Glomerular visceral epithelial cell (primary cell): ENCODE data around the gene ZFP62.

Source experiments
- DNase-seq: peaks from one replicate; pipeline ENCODE4 v3.0.0-alpha.2; 2016; ENCODE audit errors: extremely low spot score

The ZFP62 gene

DNA sequence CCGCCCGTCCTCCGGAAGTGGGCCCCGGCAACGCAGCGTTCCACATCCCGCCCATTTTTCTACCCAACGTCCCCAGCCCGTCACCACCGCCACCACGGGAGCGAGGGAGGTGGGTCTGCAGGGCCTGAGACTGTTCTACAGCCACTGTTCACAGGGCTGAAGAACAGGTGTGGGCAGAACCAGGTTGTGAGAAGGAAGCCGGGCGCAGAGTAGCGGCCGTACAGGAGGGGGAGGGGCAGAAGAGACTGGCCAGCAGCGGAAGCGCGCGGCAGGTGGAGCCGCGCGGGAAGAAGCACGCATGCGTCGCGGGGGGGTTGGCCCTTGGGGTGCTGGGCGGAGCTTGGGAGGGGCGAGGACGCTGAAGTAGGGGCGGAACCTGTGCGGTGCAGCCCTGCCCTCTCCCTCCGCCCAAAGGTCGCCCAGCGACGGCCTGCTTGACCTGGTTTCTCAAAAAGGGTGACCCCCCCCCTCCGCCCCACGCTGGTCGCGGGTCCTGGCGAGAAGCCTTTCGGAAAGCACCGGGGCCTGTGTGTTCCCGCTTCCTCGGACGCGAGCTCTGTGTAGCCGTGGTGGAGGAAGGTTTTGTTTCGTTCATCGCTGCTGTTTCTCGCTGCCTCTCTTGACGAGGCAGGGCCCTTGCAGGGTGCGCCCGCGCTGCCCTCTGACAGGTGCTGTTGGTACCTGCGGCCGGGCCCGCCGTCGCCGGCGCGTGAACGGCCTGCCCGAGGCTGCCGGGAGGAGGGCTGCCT, 50.7 kb downstream of the ZFP62 start:
- peak; percentile 96 for DNase-seq

DNA sequence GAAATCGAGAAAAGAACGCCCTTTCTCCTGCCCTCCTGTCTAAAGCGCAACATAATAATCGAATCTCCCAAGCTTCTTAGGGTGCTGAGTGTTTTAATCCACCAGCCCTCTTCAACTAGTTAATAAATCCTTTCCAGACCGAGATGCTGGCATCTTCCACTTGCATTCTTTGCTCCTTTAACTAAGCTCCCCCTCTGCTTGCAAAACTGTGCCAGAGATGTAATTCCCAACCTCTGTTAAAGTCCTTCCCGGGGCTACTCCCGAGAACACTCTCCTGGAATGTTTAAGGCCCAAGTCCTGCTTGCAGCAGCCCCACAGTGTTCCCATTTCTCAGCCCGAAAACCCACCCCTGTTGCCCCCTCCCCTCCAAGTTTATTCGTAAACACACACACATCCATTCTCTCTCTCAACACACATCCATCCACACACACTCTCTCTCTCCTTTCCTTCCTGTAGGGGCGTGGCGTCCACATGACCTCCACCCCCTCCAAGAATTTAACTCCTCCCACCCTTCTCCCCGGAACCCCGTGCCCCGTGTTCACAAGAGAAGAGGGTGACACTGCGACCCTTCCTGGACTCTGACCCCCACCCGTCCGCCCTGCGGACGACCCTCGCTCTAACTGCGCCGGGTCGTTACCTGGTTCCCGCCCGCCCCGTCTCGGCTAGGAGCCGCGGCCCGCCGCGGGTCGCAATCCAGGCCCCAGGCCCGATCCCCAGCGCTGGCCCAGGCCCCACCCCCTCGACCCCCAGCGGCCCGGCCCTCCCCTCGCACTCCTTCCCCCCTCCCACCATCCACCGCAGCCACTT, 51.5 kb downstream of the ZFP62 start:
- peak; percentile 95 for DNase-seq

DNA sequence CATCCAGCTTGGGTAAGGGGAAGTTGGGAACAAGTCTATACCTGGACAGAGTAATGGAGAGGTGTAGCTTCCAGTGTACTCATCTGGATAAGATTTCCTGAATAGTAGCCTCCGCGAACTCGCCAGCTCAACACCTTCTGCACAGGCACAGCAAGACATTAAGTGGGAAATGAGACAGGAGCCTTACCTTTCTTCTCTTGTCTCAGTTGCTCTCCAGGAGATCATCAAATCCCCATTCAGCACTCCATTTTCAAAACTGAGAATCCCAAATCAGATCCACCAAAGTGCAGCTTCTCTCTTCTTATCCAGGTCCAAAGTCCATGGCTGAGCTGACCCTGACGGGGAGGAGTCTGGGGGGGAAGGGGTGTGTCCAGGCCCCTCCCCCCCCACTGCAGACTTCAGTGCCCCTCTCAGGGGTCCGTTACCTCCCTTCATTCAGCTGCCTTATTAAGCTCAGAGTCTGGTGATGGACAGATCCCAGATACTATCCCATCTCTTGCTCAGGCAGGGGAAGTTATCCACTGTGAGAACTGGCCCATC, 52.5 kb downstream of the ZFP62 start:
- DNase-seq = no peak

DNA sequence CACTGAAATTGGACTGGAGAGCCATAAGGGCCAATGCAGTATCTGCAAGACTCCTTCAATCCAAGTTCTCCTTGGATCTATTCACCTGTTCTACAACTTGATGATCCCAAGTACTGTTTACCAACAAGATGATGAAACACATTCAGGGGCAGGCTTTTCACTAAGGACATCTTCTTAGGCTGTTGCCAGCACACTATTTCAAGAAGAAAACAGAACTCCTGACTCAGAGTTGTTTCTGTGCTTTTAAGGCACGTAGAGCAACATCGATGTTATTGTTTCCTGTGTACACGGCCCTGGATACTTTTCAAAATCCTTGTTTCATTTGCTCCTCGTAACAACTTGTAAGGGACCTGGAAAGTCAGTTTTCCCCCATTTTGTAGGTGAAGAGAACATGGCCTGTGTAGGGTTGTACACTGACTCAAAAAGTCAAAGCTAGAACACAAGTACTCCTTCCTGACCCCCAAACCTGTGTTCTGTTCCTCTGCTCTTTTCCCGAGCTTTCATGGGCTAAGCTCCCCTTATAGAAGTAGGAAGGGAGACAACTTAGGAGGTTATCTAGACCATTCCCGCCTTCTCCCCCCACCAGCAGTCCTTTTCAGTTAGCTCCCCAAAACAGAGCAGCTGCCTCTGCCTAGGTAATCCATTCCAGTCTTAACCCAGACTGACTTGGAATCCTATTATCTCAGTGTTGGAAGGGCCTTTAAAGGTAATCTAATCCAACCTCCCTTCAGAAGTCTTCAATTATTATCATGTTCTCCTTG, 53.2 kb downstream of the ZFP62 start:
- no peak for DNase-seq

DNA sequence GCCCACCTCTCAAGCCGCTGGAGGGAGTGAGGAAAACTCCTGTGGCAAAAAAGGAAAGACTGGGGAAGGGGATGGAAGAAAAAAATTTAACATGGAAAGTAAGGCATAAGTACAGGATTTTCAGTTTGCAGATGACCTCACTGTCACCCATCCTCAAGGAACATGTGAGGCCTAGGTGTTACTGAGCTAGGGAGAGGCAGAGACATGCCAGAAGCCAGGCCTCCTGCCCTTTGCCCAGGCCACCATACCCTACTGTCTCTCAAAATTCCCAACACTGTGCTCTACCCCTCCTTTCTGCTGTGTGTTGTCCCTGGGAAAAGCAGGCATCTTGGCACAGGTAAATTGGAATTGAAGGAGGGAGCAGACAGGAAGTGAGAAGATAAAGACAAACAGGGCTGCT, 54.0 kb downstream of the ZFP62 start:
- no peak for DNase-seq

DNA sequence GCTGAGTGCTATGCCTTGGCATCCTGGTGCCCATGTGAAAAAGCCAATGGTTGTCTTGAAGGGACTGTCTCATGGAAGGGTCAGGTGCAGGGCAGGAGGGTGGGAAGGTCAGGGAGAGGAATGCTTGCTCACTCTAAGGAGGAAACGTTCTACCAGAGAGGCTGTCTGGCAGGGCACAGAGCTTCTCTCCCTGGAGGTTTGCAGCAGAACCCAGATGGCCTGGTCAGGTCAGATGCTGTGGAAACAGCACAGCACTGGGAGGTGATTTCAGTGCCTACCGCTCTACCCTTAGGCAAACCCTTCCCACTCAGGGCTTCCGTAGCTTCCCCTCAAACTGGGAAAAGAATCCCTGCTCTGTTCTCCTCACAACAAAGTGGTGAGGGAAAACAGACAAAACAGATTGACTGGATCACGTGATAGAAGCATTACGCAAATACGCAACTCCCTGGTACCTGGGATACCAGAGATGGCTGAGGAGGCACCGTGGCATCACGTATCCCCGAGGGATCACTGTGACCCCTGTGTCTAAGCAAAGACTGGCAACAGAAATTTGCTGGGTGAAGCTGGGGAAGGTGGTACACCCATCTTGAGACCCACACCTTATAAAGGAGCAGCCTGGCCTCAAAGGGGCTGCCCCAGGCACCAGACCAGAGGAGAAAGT, 54.6 kb downstream of the ZFP62 start:
- DNase-seq = no peak

DNA sequence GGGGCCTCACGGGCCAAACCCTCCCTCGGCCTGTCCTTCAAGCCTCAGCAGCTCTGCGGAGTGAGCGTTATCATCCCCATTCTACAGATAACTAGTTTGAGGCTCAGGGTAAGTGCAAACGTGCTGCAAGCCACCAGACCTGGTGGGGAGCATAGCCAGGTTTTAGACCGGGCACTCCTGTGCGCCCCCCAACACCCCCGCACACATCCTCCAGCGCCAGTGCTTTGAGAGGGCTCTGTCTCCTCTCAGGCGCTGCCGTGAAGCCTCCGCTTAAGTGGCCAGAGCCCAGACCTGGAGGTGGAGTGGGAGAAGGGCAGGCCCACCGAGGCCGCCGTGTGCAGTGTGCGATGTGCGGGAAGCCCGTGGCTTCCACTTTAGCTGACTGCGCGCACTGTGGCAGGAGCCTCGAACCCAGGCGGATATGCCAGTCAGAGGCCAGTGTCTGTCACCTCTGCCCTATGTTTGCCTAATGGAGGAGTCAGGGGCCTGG, 56.9 kb downstream of the ZFP62 start:
- DNase-seq = no peak

DNA sequence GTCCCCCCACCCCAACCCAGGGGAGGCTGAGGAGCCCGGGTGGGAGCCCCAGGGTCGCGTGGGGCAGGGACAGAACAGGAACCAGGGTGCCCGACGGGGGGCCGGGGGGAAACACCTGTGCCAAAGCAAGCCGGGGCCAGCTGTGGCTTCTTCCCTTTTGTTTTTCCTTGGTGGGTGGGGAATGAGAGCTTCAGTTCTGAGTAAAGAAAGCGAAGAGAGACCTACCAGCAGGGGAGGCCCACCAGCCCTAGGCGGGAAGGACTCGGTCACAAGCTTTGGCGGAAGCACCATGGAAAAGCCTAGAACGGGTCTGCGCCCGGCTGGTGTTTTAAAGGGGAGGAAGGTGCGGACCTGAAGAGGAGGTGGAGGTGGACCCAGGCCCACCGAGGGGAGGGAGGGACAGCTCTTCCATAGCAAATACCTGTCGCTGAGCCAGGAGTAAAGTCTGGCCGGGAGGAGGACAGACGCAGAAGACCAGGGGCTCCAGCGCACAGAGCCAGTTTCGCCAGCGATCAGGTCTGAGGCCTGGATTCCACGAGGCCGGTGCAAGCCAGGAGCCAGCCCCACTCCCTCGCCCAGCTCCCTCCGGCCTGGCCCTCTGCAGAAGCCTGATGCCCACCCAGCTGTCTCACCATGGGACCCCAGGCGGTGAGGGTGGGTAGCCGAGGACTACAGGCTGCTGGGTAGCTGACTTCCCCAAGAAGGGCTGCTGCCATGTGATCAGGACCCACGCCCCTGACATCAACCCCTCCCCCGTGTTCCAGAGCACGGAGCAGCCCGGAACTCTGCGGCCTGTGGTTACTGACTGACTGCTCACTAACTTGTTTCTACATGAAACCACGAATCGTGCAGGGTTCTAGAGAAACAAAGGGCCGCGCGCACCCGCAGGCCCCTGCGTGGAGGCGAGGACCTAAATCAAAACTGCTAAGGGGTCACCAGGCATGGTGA, 57.6 kb downstream of the ZFP62 start:
- peak; percentile 59 for DNase-seq

DNA sequence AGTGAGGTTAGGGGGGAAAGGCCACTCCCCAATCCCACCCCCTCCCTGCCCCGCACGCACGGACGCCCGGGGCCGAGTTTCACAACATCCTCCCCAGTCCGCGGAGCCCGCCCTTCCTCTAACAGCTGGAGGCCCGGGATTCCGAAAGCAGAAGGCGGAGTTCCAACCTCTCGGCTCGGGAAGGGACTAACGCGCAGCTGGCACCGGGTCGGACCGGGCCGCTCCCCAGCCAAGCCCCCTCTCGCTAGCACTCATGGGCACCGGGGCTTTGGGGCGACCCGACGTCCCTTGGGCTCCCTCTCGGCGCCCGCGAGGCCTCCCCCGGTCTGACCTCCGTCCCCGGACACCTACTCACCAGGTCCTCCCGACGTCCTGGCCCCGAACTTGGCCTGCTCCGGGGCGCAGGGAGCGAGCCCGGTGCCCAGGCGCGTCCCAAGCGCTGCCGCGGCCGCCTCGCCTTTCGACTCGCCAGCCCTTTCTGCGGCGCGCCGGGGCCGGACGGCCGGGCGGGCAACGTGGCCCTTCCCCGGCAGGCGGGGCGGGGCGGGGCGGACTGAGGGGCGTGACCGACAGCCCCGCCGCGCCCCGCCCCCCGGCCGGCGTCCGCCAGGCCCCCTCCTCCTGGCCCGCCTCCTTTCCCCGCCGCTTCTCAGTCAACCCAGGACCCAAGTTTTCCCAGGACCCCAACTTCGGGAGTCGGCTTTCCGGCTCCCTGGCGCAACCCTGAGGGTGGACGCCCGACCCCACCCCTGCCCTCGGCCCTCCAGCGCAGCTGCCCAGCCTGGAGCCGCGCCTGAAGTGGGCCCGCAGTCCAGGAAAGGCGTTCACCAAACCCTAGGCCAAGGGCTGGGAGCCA, 58.5 kb downstream of the ZFP62 start, which contains the start of gene MGAT1:
TSS of gene MGAT1 (minus strand) at position 482 of the 856 bp plus-strand sequence. CDS start 9,835 bp downstream, outside the sequence.
- peak; percentile 85 for DNase-seq

DNA sequence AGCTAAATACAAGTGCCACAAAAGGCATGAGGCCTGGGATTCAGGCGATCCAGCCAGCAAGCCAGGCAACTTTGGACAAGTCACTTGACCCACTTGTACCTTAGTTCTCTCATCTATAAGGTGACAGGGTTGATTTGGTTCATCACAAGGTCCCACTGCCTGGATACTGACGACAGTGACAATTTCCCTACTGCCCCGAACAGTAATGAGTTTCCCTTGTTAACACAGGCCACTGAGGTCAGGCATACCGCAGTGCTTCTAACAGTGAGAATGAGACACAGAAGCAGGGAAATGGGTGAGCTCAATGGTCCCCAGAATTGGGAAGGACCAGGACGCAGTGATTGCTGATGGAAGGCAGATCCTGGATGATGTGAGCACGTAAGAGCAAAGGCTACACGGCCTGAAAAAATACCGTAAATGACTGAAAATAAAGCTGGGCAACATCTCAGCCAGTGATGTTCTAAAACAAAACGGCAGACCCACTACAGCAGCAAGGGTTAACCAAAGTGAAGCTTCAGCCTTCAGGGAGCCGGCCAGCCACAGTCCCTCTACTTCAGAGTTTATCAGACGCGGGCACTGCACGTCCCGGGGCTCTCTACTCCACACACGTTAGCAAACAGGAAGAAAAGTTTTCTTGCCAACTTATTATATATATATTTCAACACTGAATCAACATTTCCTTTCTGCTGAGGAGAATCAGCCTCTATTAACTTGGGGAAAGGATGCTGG, 59.3 kb downstream of the ZFP62 start:
- DNase-seq = no peak

DNA sequence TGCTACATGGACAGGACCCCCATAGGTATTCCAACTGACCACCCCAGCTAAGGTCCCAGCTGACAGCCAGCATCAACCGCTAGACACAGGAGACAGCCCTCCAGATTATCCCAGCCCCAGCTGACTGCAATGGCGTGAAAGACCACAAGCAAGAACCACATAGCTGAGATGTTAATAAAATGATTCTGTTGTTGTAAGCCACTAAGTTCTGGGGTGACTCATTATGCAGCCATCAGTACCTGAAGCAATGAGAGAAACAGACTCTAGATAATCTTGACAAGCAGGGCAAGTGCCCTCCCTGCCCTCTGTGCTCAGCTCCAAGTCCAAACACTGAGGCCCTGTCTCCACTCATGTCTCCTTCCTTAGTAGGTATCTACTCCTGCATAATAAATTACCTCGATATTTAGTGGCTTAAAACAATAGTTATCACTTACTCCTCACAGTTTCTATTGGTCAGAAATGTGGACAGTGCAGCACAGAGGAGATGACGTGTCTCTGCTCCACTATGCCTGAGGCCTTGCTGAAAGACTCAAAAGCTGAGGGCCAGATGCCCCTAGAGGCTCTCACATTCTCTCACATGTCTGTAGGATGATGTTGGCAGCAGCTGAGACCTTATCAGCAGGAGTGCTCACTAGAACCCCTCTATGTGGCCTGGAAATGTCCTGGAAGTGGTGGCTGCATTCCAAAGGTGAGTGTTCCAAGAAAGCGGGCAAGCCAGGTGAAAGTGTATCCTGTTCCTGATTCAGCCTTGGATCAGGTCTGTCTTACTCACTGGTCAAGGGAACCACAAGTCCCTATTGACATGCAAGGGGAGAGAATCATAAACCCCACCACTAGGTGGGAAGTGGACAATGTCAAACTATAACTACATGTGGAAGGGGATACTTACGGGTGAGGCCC, 60.9 kb downstream of the ZFP62 start:
- DNase-seq = peak; percentile 78

DNA sequence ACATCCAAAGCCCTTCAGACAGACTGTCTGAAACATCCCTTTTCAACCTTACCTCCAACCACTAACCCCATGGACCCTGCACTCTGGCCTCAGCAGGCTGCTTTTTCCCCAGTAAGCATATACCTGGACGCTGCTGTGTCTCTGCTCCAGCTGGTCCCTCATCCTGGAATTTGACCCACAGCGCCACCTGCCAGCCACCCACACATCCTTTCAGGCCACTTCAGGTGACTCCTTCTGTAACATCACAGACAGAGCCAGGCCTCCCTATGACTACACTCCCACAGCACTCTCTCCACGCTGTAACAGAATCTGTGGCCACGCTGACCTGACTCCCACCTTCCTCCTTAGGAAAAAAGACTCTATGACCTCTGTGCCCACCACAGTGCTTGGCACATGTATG, 61.9 kb downstream of the ZFP62 start:
- DNase-seq = no peak

DNA sequence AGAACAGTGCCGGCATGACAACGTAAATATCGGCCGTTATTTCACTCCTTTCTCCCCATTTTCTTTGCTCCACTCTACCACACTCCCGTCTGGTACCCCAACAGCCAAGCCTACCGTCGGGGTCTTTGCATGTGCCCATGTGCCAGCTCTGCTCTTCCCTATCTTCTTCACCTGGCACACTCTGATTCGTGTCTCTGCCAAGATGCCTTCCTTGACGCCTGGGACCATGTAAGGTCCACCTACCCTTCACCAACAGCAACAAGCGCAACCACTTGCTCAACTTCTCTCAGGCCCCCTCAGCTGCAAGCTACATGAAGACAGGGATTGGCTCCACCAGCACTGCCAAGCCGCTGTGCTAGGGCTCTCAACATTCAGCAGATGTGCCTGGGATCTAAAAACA, 62.9 kb downstream of the ZFP62 start:
- DNase-seq = no peak
